ENCODE results near the gene CAPS. TPM values are rescaled to one million over a fixed set of nuclear protein-coding genes. Genes with fewer than 3 reads are reported as not detected.

Gene CAPS
- total and polyA plus RNA-seq, 2 experiments from 2014 or later: 15.5 to 17.8 TPM

DNA sequence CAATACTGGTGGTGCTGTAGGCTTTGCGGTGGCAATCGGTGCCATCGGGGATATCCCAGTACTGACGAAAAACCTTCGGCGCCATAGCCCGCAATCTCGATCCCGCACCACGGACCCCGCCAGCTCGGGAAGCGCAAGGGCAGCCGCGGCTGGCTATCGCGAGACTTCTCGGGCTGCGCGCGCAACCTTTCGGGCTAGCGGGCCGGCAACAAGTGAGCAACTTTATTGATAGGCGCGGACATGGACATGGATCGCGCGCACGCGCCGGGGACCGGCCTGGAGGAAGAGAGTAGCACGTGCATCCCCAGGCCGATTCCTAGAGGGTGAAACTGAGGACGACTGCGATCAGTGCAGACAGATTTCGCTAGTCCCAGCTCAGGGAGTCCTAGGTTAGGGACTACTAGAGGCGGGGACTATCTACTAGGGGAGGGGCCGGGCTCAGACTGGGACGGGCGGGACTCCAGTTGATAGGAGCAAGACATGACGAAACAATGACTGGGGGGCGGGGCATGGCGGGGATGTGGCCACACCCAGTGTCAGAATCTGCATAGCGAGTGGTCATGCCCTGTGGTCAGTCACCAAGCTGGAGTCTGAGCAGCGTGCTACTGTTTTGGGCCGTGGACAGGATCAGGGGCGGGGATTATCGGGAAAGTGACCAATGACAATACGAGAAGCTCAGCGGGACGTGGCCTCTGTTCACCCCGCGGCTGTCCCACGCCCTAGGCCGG, 10.3 kb upstream of the CAPS start, which contains the start of gene NDUFA11:
TSS of gene NDUFA11 (minus strand) at position 167 of the 728 bp plus-strand sequence. CDS start at position 85, 82 bp downstream.
- no peak for TF ChIP-seq EZH2 (IDR thresholded peaks at IDR 0.05; ENCODE audit: borderline replicate concordance)
- no peak for TF ChIP-seq EZH2phosphoT487 (IDR thresholded peaks at IDR 0.05; ENCODE audit: low read depth, severe bottlenecking, unreplicated experiment)
- TF ChIP-seq, protein P1, sequence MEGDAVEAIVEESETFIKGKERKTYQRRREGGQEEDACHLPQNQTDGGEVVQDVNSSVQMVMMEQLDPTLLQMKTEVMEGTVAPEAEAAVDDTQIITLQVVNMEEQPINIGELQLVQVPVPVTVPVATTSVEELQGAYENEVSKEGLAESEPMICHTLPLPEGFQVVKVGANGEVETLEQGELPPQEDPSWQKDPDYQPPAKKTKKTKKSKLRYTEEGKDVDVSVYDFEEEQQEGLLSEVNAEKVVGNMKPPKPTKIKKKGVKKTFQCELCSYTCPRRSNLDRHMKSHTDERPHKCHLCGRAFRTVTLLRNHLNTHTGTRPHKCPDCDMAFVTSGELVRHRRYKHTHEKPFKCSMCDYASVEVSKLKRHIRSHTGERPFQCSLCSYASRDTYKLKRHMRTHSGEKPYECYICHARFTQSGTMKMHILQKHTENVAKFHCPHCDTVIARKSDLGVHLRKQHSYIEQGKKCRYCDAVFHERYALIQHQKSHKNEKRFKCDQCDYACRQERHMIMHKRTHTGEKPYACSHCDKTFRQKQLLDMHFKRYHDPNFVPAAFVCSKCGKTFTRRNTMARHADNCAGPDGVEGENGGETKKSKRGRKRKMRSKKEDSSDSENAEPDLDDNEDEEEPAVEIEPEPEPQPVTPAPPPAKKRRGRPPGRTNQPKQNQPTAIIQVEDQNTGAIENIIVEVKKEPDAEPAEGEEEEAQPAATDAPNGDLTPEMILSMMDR (IDR thresholded peaks at IDR 0.05; ENCODE audit: poor library complexity): no peak
- WGBS (ENCODE audit: low lambda C conversion rate, missing lambda C conversion rate): 1% methylated on average over 57 of the region's 57 CpGs

GRCh38 chr19:5904352-5905113, 9.5 kb upstream of the CAPS start, which contains the start of gene VMAC:
VMAC (plus strand) TSS chr19:5904872; CDS start chr19:5904891, 19 bp downstream.
- Histone ChIP-seq H3K27me3 (no peaks in the 10 kb centered on the region), H3K9me3 (ENCODE audit: low read depth) (no peaks in the 10 kb centered on the region), H3K27ac (peak within 1 kb of the TSS; percentile 97), H3K36me3 (replicated peaks; ENCODE audit: insufficient read depth, low read depth) (no peaks in the 10 kb centered on the region), H3K4me1 (ENCODE audit: insufficient read depth) (peaks cover 5% of the 10 kb centered on the region), H2AFZ (peak within 1 kb of the TSS; percentile 44), H3K4me2 (peak within 1 kb of the TSS; percentile 83), H4K20me1 (ENCODE audit: insufficient read depth, poor library complexity, severe bottlenecking) (peaks cover 11% of the 10 kb centered on the region), H3K4me3 (peak within 1 kb of the TSS; percentile 96), H3K79me2 (peaks cover 54% of the 10 kb centered on the region), H3K9me2 (replicated peaks; ENCODE audit: insufficient read depth) (no peaks in the 10 kb centered on the region)
- WGBS (ENCODE audit: low lambda C conversion rate, missing lambda C conversion rate): under 1% methylated on average over 47 of the region's 61 CpGs
- peak; percentile 100 for DNase-seq (ENCODE audit: low spot score)
- no peak for TF ChIP-seq EZH2 (IDR thresholded peaks at IDR 0.05; ENCODE audit: borderline replicate concordance)
- TF ChIP-seq, protein P1 (IDR thresholded peaks at IDR 0.05; ENCODE audit: poor library complexity): no peak
- no peak for TF ChIP-seq EZH2phosphoT487 (IDR thresholded peaks at IDR 0.05; ENCODE audit: low read depth, severe bottlenecking, unreplicated experiment)

More for the DNA sequence above, 10.3 kb upstream of the CAPS start, which contains the start of gene NDUFA11:
- Histone ChIP-seq H3K27me3 (no peaks in the 10 kb centered on the region), H3K27ac (peak within 1 kb of the TSS; percentile 97), H3K79me2 (peaks cover 58% of the 10 kb centered on the region), H3K4me2 (peak within 1 kb of the TSS; percentile 63), H3K36me3 (replicated peaks; ENCODE audit: insufficient read depth, low read depth) (no peaks in the 10 kb centered on the region), H2AFZ (peak within 1 kb of the TSS; percentile 89), H3K9me3 (ENCODE audit: low read depth) (no peaks in the 10 kb centered on the region), H3K9me2 (replicated peaks; ENCODE audit: insufficient read depth) (no peaks in the 10 kb centered on the region), H3K4me3 (peak within 1 kb of the TSS; percentile 96), H4K20me1 (ENCODE audit: insufficient read depth, poor library complexity, severe bottlenecking) (peaks cover 11% of the 10 kb centered on the region), H3K4me1 (ENCODE audit: insufficient read depth) (peaks cover 5% of the 10 kb centered on the region)
- peak; percentile 99 for DNase-seq (ENCODE audit: low spot score)

- WGBS (ENCODE audit: low lambda C conversion rate, missing lambda C conversion rate): 58% methylated on average over 31 of the region's 31 CpGs
- H3K36me3 ChIP-seq (replicated peaks; ENCODE audit: insufficient read depth, low read depth): no peaks in the 10 kb centered on the region
- TF ChIP-seq EZH2phosphoT487 (IDR thresholded peaks at IDR 0.05; ENCODE audit: low read depth, severe bottlenecking, unreplicated experiment): no peak
- TF ChIP-seq, protein P1 (IDR thresholded peaks at IDR 0.05; ENCODE audit: poor library complexity): no peak
- no peak for TF ChIP-seq EZH2 (IDR thresholded peaks at IDR 0.05; ENCODE audit: borderline replicate concordance)
- peak overlapping the region; percentile 83 for H3K4me2 ChIP-seq
- H3K9me2 ChIP-seq (replicated peaks; ENCODE audit: insufficient read depth): no peaks in the 10 kb centered on the region
- peaks cover 47% of the 10 kb centered on the region for H3K79me2 ChIP-seq
- H3K4me3 ChIP-seq: peak overlapping the region; percentile 23
- no peaks in the 10 kb centered on the region for H3K9me3 ChIP-seq (ENCODE audit: low read depth)
- no peak for DNase-seq (ENCODE audit: low spot score)
- H3K4me1 ChIP-seq (ENCODE audit: insufficient read depth): peaks cover 5% of the 10 kb centered on the region
- H4K20me1 ChIP-seq (ENCODE audit: insufficient read depth, poor library complexity, severe bottlenecking): peaks cover 4% of the 10 kb centered on the region
- H3K27ac ChIP-seq: peak overlapping the region; percentile 32
- H2AFZ ChIP-seq: peak overlapping the region; percentile 19
- no peaks in the 10 kb centered on the region for H3K27me3 ChIP-seq
Observed at GRCh38 chr19:5905114-5905778, 8.8 kb upstream of the CAPS start.

Data from hepatocyte (in vitro differentiated cells).